RWPE1 (cell line): Measurements from ENCODE around the gene TRAPPC11.

ENCODE experiments used
- CTCF ChIA-PET: fragments of 350-600 bp; sonication (Branson Sonifier 250); formaldehyde crosslinking; extraction: SDS; loops from one replicate; lab custom pipeline; 2021; lab: Yijun Ruan, JAX
- POLR2A ChIA-PET: fragments of 400-600 bp; formaldehyde crosslinking; extraction: SDS; loops from one replicate; lab custom pipeline; 2020; ENCODE audit warnings: antibody characterized with exemption; ENCODE audit not compliant: low non-redundant PET; lab: Yijun Ruan, JAX
- DNase-seq: peaks from one replicate; pipeline ENCODE4 v3.0.0; 2012; ENCODE audit warnings: low spot score
- H3K27ac ChIP-seq: fragments of 450-650 bp; 2 replicates; pipeline ENCODE4 v1.5.1; 2017
- TF ChIP-seq, protein P1 (sequence below): fragments of 450-650 bp; conservative IDR thresholded peaks from 2 replicates; pipeline ENCODE4 v1.5.1; 2017; ENCODE audit warnings: low read depth, mild to moderate bottlenecking

The TRAPPC11 gene

DNA sequence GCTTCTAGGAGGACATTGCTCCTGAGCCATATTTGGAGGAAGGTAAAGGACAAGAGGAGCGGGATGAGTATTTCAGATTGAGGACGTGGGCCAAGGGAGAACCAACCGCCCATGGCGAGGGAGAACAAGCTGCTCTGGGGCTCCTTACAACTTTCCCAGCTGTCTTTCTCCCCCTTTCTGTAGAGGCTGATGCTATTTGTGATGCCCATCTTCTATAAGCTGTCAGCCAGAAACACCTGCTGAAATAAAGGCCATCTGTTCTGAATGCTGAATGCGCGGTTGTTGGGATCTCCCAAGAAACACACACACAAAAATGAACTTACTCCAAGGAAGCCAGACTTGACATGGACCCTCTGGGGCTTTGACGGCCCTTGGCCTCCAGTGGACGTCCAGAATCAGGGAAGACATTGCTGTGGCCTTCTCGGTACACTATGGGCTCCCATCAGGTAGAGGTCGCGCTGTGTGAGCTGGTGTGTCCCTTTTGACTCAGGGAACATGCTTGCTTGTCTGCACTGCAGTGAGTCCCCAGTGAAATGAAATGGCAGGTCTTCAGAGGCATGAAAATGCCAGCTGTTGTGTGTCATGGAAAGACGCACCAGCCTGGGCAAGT lies 31.0 kb upstream of the TRAPPC11 start:
- ChIA-PET POLR2A (no interaction called here), CTCF (no interaction called here)
- no peak overlapping the region for H3K27ac ChIP-seq
- no peak for DNase-seq
- TF ChIP-seq, protein P1, sequence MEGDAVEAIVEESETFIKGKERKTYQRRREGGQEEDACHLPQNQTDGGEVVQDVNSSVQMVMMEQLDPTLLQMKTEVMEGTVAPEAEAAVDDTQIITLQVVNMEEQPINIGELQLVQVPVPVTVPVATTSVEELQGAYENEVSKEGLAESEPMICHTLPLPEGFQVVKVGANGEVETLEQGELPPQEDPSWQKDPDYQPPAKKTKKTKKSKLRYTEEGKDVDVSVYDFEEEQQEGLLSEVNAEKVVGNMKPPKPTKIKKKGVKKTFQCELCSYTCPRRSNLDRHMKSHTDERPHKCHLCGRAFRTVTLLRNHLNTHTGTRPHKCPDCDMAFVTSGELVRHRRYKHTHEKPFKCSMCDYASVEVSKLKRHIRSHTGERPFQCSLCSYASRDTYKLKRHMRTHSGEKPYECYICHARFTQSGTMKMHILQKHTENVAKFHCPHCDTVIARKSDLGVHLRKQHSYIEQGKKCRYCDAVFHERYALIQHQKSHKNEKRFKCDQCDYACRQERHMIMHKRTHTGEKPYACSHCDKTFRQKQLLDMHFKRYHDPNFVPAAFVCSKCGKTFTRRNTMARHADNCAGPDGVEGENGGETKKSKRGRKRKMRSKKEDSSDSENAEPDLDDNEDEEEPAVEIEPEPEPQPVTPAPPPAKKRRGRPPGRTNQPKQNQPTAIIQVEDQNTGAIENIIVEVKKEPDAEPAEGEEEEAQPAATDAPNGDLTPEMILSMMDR: no peak

DNA sequence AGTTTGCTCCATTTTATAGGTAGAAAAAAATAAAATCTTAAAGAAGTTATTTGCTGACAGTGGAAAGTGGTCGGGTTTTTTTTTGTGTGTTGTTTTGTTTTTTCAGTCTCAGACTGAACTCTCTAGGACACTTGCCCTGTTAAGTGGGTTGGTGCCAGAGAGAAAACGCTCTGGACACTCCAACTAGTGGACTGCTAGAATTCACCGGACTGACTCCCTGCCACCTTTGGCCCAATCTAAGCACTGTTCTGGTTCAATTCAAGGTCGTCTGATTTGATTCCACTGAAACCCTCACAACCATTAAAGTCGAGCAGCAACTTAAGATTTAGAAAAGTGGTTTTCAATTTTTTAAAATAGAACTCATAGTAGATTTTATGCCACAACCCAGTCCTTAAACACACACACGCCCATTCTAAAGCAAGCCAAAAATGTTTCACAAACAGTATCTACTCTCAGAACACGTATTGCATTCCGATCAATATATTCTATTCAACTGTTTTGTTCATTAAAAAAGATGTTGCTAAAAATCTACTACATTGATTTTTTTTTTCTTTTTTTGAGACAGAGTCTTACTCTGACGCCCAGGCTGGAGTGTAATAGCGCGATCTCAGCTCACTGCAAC lies 27.4 kb upstream of the TRAPPC11 start:
- no peak for DNase-seq
- POLR2A ChIA-PET: interaction anchor here (0.6 kb wide), 1 partner anchor 163 kb away, joined by 3 read pairs; no protein-coding TSS in a partner anchor
- TF ChIP-seq, protein P1: no peak
- no peak overlapping the region for H3K27ac ChIP-seq
- CTCF ChIA-PET: no interaction called here

DNA sequence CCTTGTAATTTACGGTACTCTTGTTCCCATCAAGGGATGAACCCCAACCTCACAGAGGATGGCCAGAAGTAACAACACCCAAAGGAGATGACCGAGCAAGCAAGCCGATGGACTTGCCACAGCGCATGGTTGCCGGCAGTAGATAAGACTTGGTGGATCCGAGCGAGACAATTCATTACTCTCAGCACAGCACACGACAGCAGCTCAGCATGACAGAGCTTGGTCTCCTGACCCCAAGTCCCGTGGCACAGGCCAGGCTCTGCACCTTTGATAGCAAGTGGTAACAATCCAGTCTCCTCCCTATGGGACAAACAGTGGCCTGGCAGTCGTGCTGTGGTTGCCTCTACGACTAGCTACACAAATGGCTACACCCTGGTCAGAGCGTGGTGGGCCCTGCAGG lies 26.4 kb upstream of the TRAPPC11 start:
- CTCF ChIA-PET: no interaction called here
- TF ChIP-seq, protein P1: no peak
- POLR2A ChIA-PET: no interaction called here
- H3K27ac ChIP-seq: no peak overlapping the region
- DNase-seq: no peak

DNA sequence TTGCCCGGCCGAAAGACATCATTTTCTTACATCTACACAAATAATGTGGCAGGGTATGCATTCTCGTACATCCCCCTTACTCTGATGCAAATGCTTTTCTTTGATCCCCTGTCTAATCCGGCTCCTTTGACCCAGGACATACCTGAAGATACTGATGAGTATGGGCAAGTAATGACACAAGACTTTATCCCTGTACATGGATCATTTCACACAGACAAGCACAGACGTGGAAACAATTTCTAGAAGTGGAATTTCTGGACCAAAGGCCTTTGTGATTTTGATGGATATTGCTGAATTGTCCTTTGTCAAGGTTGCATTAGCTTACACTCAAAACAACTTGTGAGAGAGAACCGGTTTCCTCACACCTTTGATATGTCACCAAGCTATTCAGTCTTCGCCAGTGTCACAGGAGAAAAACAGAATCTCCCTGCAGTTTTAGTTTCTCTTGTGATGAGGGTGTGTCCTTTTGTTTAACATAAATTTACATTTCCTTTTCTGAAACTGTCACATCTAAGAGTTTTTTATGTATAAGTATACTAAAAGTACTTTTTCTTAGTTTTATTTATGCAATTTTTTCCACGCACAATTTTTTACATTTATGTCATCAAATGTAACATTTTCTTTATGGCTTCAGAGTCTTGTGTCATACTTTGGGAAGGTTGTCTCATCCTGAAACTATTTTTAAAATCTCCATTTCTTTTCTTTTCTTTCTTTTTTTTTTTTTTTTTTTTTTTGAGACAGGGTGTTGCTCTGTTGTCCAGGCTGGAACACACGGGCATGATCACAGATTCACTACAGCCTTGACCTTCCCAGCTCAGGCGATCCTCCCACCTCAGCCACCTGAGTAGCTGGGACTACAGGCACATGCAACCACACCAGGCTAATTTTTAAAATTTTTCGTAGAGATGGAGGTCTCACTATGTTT lies 25.4 kb upstream of the TRAPPC11 start:
- ChIA-PET CTCF (no interaction called here), POLR2A (no interaction called here)
- no peak overlapping the region for H3K27ac ChIP-seq
- TF ChIP-seq, protein P1: no peak
- DNase-seq: no peak

DNA sequence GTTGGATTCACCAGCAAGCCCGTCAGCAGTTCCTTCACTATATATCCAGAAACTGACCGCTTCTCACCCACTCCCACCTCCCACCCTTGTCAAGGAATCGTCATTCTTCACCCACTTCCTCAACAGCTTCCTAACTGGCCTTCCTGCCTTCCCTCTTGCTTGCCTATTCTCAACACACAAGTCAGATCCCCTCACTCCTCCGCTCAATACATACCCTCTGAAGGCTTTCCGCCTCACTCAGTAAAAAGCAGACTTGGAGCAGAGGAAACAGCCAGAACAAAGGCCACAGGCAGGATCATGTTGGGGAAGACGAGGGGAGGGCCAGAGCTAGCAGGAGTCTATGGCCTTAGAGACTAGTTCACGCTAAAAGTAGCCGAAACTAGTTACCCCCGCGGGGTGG lies 23.8 kb upstream of the TRAPPC11 start:
- no peak for DNase-seq
- CTCF ChIA-PET: no interaction called here
- TF ChIP-seq, protein P1: no peak
- POLR2A ChIA-PET: no interaction called here
- H3K27ac ChIP-seq: no peak overlapping the region

DNA sequence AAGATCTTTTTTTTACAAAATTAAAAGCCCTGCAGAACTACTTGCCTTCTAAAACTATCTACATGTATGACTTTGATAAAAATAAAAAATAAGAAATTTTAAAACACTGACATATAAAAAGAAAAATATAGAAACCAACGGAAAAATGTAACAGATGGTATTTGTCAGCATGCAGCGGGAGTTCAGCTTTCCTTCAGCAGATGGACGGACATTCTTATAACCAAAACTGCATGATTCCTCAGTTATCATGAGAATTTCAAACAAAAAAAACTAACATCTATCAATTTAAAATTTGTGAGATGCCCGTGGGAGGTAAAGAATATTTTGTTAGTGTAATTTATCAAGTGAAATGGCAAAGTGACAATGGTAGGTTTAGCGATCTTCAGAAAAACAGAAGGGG lies 23.4 kb upstream of the TRAPPC11 start:
- ChIA-PET POLR2A (no interaction called here), CTCF (no interaction called here)
- TF ChIP-seq, protein P1: no peak
- no peak for DNase-seq
- H3K27ac ChIP-seq: no peak overlapping the region
